Uterus (tissue), 2 donors: Measurements from ENCODE around the gene SINHCAF.

Experiments
- POLR2A ChIP-seq, 2 donors: fragments of 450-650 bp; IDR thresholded peaks; one replicate each; pipeline ENCODE4 v1.6.1; 2016; ENCODE audit warnings: antibody characterized with exemption in 2 of 2, mild to moderate bottlenecking in 1 of 2, moderate library complexity in 1 of 2
- TF ChIP-seq, protein P1 (sequence below), 4 experiments: fragments of 200-600 bp in 2 of 4; fragments of 450-650 bp in 2 of 4; sonication (generic) in 2 of 4; IDR thresholded peaks; one replicate each; pipeline ENCODE4 v1.5.1; 2016 to 2019; ENCODE audit warnings: antibody characterized with exemption in 4 of 4, mild to moderate bottlenecking in 2 of 4, moderate library complexity in 1 of 4

GRCh38 chr12:31363831-31364230, 37.9 kb upstream of the SINHCAF start:
- TF ChIP-seq, protein P1, sequence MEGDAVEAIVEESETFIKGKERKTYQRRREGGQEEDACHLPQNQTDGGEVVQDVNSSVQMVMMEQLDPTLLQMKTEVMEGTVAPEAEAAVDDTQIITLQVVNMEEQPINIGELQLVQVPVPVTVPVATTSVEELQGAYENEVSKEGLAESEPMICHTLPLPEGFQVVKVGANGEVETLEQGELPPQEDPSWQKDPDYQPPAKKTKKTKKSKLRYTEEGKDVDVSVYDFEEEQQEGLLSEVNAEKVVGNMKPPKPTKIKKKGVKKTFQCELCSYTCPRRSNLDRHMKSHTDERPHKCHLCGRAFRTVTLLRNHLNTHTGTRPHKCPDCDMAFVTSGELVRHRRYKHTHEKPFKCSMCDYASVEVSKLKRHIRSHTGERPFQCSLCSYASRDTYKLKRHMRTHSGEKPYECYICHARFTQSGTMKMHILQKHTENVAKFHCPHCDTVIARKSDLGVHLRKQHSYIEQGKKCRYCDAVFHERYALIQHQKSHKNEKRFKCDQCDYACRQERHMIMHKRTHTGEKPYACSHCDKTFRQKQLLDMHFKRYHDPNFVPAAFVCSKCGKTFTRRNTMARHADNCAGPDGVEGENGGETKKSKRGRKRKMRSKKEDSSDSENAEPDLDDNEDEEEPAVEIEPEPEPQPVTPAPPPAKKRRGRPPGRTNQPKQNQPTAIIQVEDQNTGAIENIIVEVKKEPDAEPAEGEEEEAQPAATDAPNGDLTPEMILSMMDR (IDR thresholded peaks at IDR 0.05): no peak
- TF ChIP-seq POLR2A (IDR thresholded peaks at IDR 0.05): no peak
